ENCODE data around the gene DEPDC7.

- no peak for TF ChIP-seq POLR2AphosphoS5 (IDR thresholded peaks at IDR 0.05)
- TF ChIP-seq CTCF (IDR thresholded peaks at IDR 0.05; ENCODE audit: poor library complexity, severe bottlenecking) = no peak
- TF ChIP-seq REST (IDR thresholded peaks at IDR 0.05; ENCODE audit: borderline replicate concordance) = no peak
- TF ChIP-seq EP300 (conservative IDR thresholded peaks at IDR 0.05; ENCODE audit: poor library complexity, severe bottlenecking) = no peak
- TF ChIP-seq EZH2 (IDR thresholded peaks at IDR 0.05; ENCODE audit: borderline replicate concordance, insufficient read depth, low read length, poor library complexity, severe bottlenecking) = no peak
- no peak for TF ChIP-seq SMC3 (conservative IDR thresholded peaks at IDR 0.05; ENCODE audit: poor library complexity)
- no peak for TF ChIP-seq TAF1 (IDR thresholded peaks at IDR 0.05; ENCODE audit: low read depth)
- TF ChIP-seq RAD21 (conservative IDR thresholded peaks at IDR 0.05) = no peak
Observed at GRCh38 chr11:32972781-32973180, 42.9 kb upstream of the DEPDC7 start.
